HCT116 (cell line): ENCODE results near the gene MKNK1. TPM values are rescaled to one million over a fixed set of nuclear protein-coding genes. Genes with fewer than 3 reads are reported as not detected.

Experiments
- ATAC-seq: fragments of 200-7000 bp; cut with Tn5 transposase; 2 replicates; pipeline ENCODE4 v1.9.1; 2020; ENCODE audit warnings: mild to moderate bottlenecking, moderate library complexity
- BruUV-seq: library from RNA; stranded (reverse); fragments of 400-500 nt; replicated peaks from 2 replicates; lab custom pipeline; 2021; lab: Mats Ljungman, UMichigan
- CTCF ChIA-PET: fragments of 300-600 bp; sonication (Branson Sonifier 250); formaldehyde crosslinking; loops from one replicate; lab custom pipeline; 2021; ENCODE audit warnings: antibody characterized with exemption; lab: Charles Lee
- POLR2A ChIA-PET: fragments of 300-600, 350-600 bp; sonication (Branson Sonifier 250); formaldehyde crosslinking; loops from one replicate; lab custom pipeline; 2021; ENCODE audit warnings: antibody characterized with exemption; lab: Charles Lee
- RAD21 ChIA-PET, 2 experiments: fragments of 300-600 bp; sonication (Branson Sonifier 250); formaldehyde crosslinking; loops; one replicate each; lab custom pipeline; 2023; ENCODE audit warnings: low total read pairs in 2 of 2; ENCODE audit not compliant: uncharacterized antibody in 2 of 2, unreplicated experiment in 2 of 2, low non-redundant PET in 1 of 2; lab: Charles Lee
- DNase-seq: peaks from one replicate; pipeline ENCODE4 v3.0.0-alpha.2; 2010; ENCODE audit warnings: low read depth, low spot score
- H2AFZ ChIP-seq: fragments of 200-600 bp; shearing (Covaris generic), sonication (generic); 2 replicates; pipeline ENCODE4 v1.6.1; 2017; ENCODE audit warnings: low read depth, mixed run types, mixed read lengths, antibody characterized with exemption, low read length; ENCODE audit not compliant: poor library complexity, severe bottlenecking
- H3K27ac ChIP-seq: 2 replicates; pipeline ENCODE4 v1.5.1; 2012; ENCODE audit warnings: low read depth, low read length
- H3K27me3 ChIP-seq: fragments of 200-600 bp; sonication (generic); 2 replicates; pipeline ENCODE4 v1.6.1; 2016; ENCODE audit warnings: mixed run types, low read length, mixed read lengths; ENCODE audit not compliant: insufficient read depth
- H3K36me3 ChIP-seq, 2 experiments: fragments of 200-500 bp in 1 of 2; fragments of 200-600 bp in 1 of 2; sonication (Bioruptor generic) in 1 of 2; sonication (generic) in 1 of 2; 2 replicates each; pipeline versions ENCODE4 v1.5.1 to v1.6.1; 2014 to 2016; ENCODE audit warnings: low read length in 2 of 2, inconsistent platforms in 1 of 2, mixed read lengths in 1 of 2, mixed run types in 1 of 2; ENCODE audit not compliant: insufficient read depth in 2 of 2, control insufficient read depth in 1 of 2
- H3K4me1 ChIP-seq, 2 experiments: fragments of 200-600 bp in 1 of 2; sonication (generic) in 1 of 2; 2 replicates each; pipeline versions ENCODE4 v1.5.1 to v1.6.1; 2012 to 2017; ENCODE audit warnings: low read length in 2 of 2, inconsistent platforms in 1 of 2, mild to moderate bottlenecking in 1 of 2, mixed read lengths in 1 of 2, mixed run types in 1 of 2, moderate library complexity in 1 of 2; ENCODE audit not compliant: insufficient read depth in 2 of 2, control insufficient read depth in 1 of 2
- H3K4me2 ChIP-seq: fragments of 200-600 bp; sonication (generic); 2 replicates; pipeline ENCODE4 v1.6.1; 2017; ENCODE audit warnings: mixed run types, low read length, mixed read lengths
- H3K4me3 ChIP-seq, 2 experiments: fragments of 200-600 bp in 1 of 2; sonication (generic) in 1 of 2; replicated peaks in 1 of 2; 2 replicates each; pipeline ENCODE4 v1.5.1; 2011 to 2016; ENCODE audit warnings: low read length in 2 of 2, control low read depth in 1 of 2, low read depth in 1 of 2, mild to moderate bottlenecking in 1 of 2, mixed read lengths in 1 of 2, mixed run types in 1 of 2
- H3K79me2 ChIP-seq: fragments of 200-600 bp; sonication (generic); 2 replicates; pipeline ENCODE4 v1.6.1; 2017; ENCODE audit warnings: mild to moderate bottlenecking, mixed run types, low read length, moderate library complexity, mixed read lengths; ENCODE audit not compliant: insufficient read depth
- H3K9ac ChIP-seq: fragments of 200-600 bp; sonication (generic); 2 replicates; pipeline ENCODE4 v1.6.1; 2016; ENCODE audit warnings: low read length, mixed read lengths
- H3K9me2 ChIP-seq: fragments of 200-600 bp; sonication (generic), shearing (Covaris generic); 2 replicates; pipeline ENCODE4 v1.6.1; 2017; ENCODE audit warnings: mixed run types, mild to moderate bottlenecking, moderate library complexity; ENCODE audit not compliant: insufficient read depth
- H3K9me3 ChIP-seq, 2 experiments: fragments of 200-500 bp in 1 of 2; fragments of 200-600 bp in 1 of 2; sonication (Bioruptor generic) in 1 of 2; sonication (generic) in 1 of 2; 2 replicates each; pipeline ENCODE4 v1.6.1; 2014 to 2017; ENCODE audit warnings: low read length in 2 of 2, mixed read lengths in 2 of 2, inconsistent platforms in 1 of 2, low read depth in 1 of 2, mild to moderate bottlenecking in 1 of 2, mixed run types in 1 of 2, moderate library complexity in 1 of 2; ENCODE audit not compliant: control insufficient read depth in 1 of 2, insufficient read depth in 1 of 2
- H4K20me1 ChIP-seq: fragments of 200-600 bp; sonication (generic), shearing (Covaris generic); 2 replicates; pipeline ENCODE4 v1.6.1; 2017; ENCODE audit warnings: mixed run types, mild to moderate bottlenecking, moderate library complexity; ENCODE audit not compliant: insufficient read depth
- CTCF ChIP-seq, 3 experiments: fragments of 200-600 bp in 1 of 3; sonication (generic) in 1 of 3; IDR thresholded peaks in 2 of 3; conservative IDR thresholded peaks in 1 of 3; 2 replicates each; pipeline ENCODE4 v1.5.1; 2012 to 2017; ENCODE audit warnings: low read depth in 2 of 3, low read length in 2 of 3, antibody characterized with exemption in 1 of 3, borderline replicate concordance in 1 of 3, control low read depth in 1 of 3, mild to moderate bottlenecking in 1 of 3, mixed read lengths in 1 of 3, mixed run types in 1 of 3, moderate library complexity in 1 of 3; ENCODE audit not compliant: insufficient read depth in 1 of 3
- ELF1 ChIP-seq: IDR thresholded peaks from 2 replicates; pipeline ENCODE4 v1.6.1; 2012; ENCODE audit warnings: low read depth, borderline replicate concordance
- EZH2 ChIP-seq: fragments of 200-600 bp; sonication (generic); IDR thresholded peaks from 2 replicates; pipeline ENCODE4 v1.6.1; 2017; ENCODE audit warnings: antibody characterized with exemption, mixed run types
- EZH2phosphoT487 ChIP-seq: fragments of 200-600 bp; IDR thresholded peaks from 2 replicates; pipeline ENCODE4 v1.6.1; 2018; ENCODE audit warnings: antibody characterized with exemption, borderline replicate concordance
- FOSL1 ChIP-seq: IDR thresholded peaks from 2 replicates; pipeline ENCODE4 v1.6.1; 2012; ENCODE audit warnings: low read depth
- JUND ChIP-seq: IDR thresholded peaks from 2 replicates; pipeline ENCODE4 v1.6.1; 2012
- POLR2A ChIP-seq: IDR thresholded peaks from 2 replicates; pipeline ENCODE4 v1.7.0; 2011; ENCODE audit warnings: borderline replicate concordance; ENCODE audit not compliant: insufficient read depth, insufficient read length; ENCODE audit errors: extremely low read depth
- REST ChIP-seq: IDR thresholded peaks from 2 replicates; pipeline ENCODE4 v1.6.1; 2012; ENCODE audit warnings: low read depth
- SIN3A ChIP-seq: IDR thresholded peaks from 2 replicates; pipeline ENCODE4 v1.6.1; 2012; ENCODE audit warnings: low read depth
- ZFX ChIP-seq: fragments of 450-650 bp; IDR thresholded peaks from 2 replicates; pipeline ENCODE4 v1.6.1; 2017
- intact Hi-C: fragments of 100-400 bp; cut with micrococcal nuclease; formaldehyde crosslinking; loops from 2 replicates; pipeline ENCODE4 v1.10.0; 2022
- total RNA-seq: library from RNA; stranded (reverse); gene quantifications from one replicate; pipeline ENCODE4 v1.2.1, GENCODE V29; 2021; ENCODE audit not compliant: unreplicated experiment
- TF ChIP-seq, protein P1 (sequence below): IDR thresholded peaks from 2 replicates; pipeline ENCODE4 v1.6.1; 2011; ENCODE audit warnings: mild to moderate bottlenecking, low read length, moderate library complexity; ENCODE audit not compliant: insufficient replicate concordance; ENCODE audit errors: extremely low read depth

The MKNK1 gene
- total RNA-seq, 1 experiment from 2014 or later: 30.9 TPM

DNA sequence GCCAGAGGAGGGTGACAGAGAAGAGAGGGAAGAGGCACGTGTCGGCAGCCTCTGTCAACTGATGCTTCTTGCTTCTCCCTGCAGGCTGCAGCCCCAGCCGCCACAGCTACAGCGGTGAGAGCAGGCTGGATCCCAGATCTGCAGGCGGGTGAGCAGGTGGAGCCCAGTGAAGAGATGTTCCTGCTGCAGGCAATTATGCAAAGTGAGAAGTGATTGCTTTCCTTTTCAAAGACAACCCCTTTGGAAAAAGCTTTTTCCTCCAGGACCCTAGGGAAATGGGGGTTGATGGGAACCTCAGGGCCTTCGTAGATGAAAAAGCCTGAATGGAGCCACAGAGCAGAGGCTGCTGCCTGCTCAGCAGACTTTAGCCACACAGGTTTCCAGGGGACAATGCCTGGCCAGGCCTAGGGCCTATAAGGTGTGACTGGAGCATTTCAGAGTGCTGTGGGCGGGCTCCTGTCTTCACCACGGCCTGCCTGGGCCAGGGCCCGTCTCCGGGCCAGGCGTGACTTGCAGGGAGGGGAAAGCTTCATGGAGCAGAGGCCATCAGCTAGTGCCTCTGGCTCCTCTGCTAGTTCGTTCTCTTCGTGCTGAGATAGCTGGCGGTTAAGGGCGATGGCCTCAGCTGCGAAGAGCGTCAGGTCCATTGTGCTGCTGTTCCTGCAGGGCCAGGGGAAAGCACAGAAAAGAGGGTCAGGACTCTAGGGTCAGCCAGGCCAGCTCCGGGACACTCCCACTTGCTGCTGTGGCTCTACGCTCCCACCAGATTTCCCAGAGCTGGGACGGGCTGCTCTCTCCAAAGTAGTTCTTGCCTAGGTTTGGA is 45.7 kb downstream of the MKNK1 start:
- peaks cover 0 to 7% of the 10 kb centered on the region in 2 experiments; a peak in 2 of 4 replicates for H3K4me1 ChIP-seq
- H3K4me3 ChIP-seq: no peak overlapping the region
- H2AFZ ChIP-seq: no peak overlapping the region
- no peak for DNase-seq
- no peaks in the 10 kb centered on the region for H3K9me2 ChIP-seq
- no peak overlapping the region for H3K27ac ChIP-seq
- H3K9ac ChIP-seq: no peak overlapping the region
- H3K4me2 ChIP-seq: no peak overlapping the region
- peaks cover 0 to 2% of the 10 kb centered on the region in 2 experiments; a peak in 2 of 4 replicates for H3K36me3 ChIP-seq
- H3K79me2 ChIP-seq: no peaks in the 10 kb centered on the region
- CTCF ChIA-PET: interaction anchor here (1.0 kb wide), 1 partner anchor 116 kb away, joined by 3 read pairs; no protein-coding TSS in a partner anchor
- RAD21 ChIA-PET: no interaction called here
- no peaks in the 10 kb centered on the region for H3K27me3 ChIP-seq
- no TSS peak for BruUV-seq
- no peaks in the 10 kb centered on the region for H3K9me3 ChIP-seq
- TF ChIP-seq EZH2: no peak
- no peak for TF ChIP-seq EZH2phosphoT487
- no peak for TF ChIP-seq ZFX
- no peak for TF ChIP-seq SIN3A
- no peak for TF ChIP-seq FOSL1
- TF ChIP-seq ELF1: no peak
- TF ChIP-seq POLR2A: no peak
- no peak for TF ChIP-seq CTCF (IDR thresholded peaks at IDR 0.05 in 2 of 3, conservative IDR thresholded peaks at IDR 0.05 in 1 of 3; ENCODE audit: borderline replicate concordance in 1 of 3, insufficient read depth in 1 of 3, low read depth in 2 of 3, low read length in 2 of 3)
- TF ChIP-seq, protein P1, sequence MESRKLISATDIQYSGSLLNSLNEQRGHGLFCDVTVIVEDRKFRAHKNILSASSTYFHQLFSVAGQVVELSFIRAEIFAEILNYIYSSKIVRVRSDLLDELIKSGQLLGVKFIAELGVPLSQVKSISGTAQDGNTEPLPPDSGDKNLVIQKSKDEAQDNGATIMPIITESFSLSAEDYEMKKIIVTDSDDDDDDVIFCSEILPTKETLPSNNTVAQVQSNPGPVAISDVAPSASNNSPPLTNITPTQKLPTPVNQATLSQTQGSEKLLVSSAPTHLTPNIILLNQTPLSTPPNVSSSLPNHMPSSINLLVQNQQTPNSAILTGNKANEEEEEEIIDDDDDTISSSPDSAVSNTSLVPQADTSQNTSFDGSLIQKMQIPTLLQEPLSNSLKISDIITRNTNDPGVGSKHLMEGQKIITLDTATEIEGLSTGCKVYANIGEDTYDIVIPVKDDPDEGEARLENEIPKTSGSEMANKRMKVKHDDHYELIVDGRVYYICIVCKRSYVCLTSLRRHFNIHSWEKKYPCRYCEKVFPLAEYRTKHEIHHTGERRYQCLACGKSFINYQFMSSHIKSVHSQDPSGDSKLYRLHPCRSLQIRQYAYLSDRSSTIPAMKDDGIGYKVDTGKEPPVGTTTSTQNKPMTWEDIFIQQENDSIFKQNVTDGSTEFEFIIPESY: no peak
- no peak for TF ChIP-seq REST
- TF ChIP-seq JUND: no peak
- POLR2A ChIA-PET: no interaction called here
- H4K20me1 ChIP-seq: no peaks in the 10 kb centered on the region; the same call in 1 of the 2 replicates
- intact Hi-C loops: no loop called here
- no peak for ATAC-seq
